AG09309 (cell line): Measurements from ENCODE around the gene LMO1.

Source experiments
- DNase-seq: peaks from one replicate; pipeline ENCODE4 v3.0.0-alpha.2; 2010; ENCODE audit warnings: low read depth
- H3K4me3 ChIP-seq: 2 replicates; pipeline ENCODE4 v1.5.1; 2011; ENCODE audit warnings: mild to moderate bottlenecking, low read depth, low read length, moderate library complexity; ENCODE audit not compliant: control insufficient read depth
- CTCF ChIP-seq: IDR thresholded peaks from 2 replicates; pipeline ENCODE4 v1.5.1; 2011; ENCODE audit warnings: mild to moderate bottlenecking, low read depth, low read length, inconsistent platforms; ENCODE audit not compliant: insufficient read depth, control insufficient read depth; ENCODE audit errors: missing control alignments

Gene LMO1

GRCh38 chr11:8209208-8209807, 54.4 kb downstream of the LMO1 start:
- TF ChIP-seq CTCF = peak; percentile 36
- H3K4me3 ChIP-seq = no peak overlapping the region
- DNase-seq = no peak

GRCh38 chr11:8207080-8208000, 56.3 kb downstream of the LMO1 start:
- no peak overlapping the region for H3K4me3 ChIP-seq
- TF ChIP-seq CTCF = no peak
- no peak for DNase-seq

GRCh38 chr11:8206251-8207079, 57.2 kb downstream of the LMO1 start:
- no peak overlapping the region for H3K4me3 ChIP-seq
- TF ChIP-seq CTCF = no peak
- no peak for DNase-seq

GRCh38 chr11:8205566-8205965, 58.1 kb downstream of the LMO1 start:
- no peak overlapping the region for H3K4me3 ChIP-seq
- no peak for TF ChIP-seq CTCF
- no peak for DNase-seq

GRCh38 chr11:8204596-8204995, 59.1 kb downstream of the LMO1 start:
- no peak for TF ChIP-seq CTCF
- DNase-seq = no peak
- H3K4me3 ChIP-seq = no peak overlapping the region

GRCh38 chr11:8204025-8204424, 59.7 kb downstream of the LMO1 start:
- DNase-seq = no peak
- no peak overlapping the region for H3K4me3 ChIP-seq
- no peak for TF ChIP-seq CTCF
